B cell (primary cell): ENCODE results near the gene LARGE1. TPM values are rescaled to one million over a fixed set of nuclear protein-coding genes. Genes with fewer than 3 reads are reported as not detected.

ENCODE experiments used
- ATAC-seq: fragments of 200-7000 bp; cut with Tn5 transposase; one replicate; pipeline ENCODE4 v1.10.0; 2021; ENCODE audit warnings: low read depth, mild to moderate bottlenecking, moderate number of reproducible peaks, moderate library complexity
- CTCF ChIA-PET: fragments of 350-600 bp; sonication (Branson Sonifier 250); formaldehyde crosslinking; loops from one replicate; lab custom pipeline; 2021; ENCODE audit warnings: antibody characterized with exemption, inconsistent platforms; lab: Charles Lee
- POLR2A ChIA-PET: fragments of 350-600 bp; sonication (Branson Sonifier 250); formaldehyde crosslinking; loops from one replicate; lab custom pipeline; 2021; ENCODE audit warnings: antibody characterized with exemption; lab: Charles Lee
- DNase-seq: peaks from one replicate; pipeline ENCODE4 v3.0.0; 2013
- H2AFZ ChIP-seq: 2 replicates; pipeline ENCODE4 v1.6.1; 2012; ENCODE audit warnings: mild to moderate bottlenecking, low read depth, low read length; ENCODE audit not compliant: insufficient read depth, poor library complexity, severe bottlenecking
- H3K27ac ChIP-seq, 2 donors: 1 replicate in 1 of 2; 2 replicates in 1 of 2; pipeline ENCODE4 v1.5.1; 2012 to 2013; ENCODE audit warnings: low read length in 2 of 2, mild to moderate bottlenecking in 2 of 2, moderate library complexity in 1 of 2
- H3K27me3 ChIP-seq, 4 experiments: fragments of 200-600 bp in 1 of 4; sonication (generic) in 1 of 4; replicated peaks in 1 of 4; 1 replicate in 2 of 4; 2 replicates in 2 of 4; pipeline versions ENCODE4 v1.6.1 to v1.7.0; 2013 to 2016; ENCODE audit warnings: low read length in 3 of 4, mild to moderate bottlenecking in 2 of 4, mixed read lengths in 1 of 4, moderate library complexity in 1 of 4; ENCODE audit not compliant: insufficient read depth in 4 of 4, control insufficient read depth in 3 of 4; ENCODE audit errors: control extremely low read depth in 1 of 4
- H3K36me3 ChIP-seq, 2 experiments: replicated peaks in 1 of 2; 1 replicate in 1 of 2; 2 replicates in 1 of 2; pipeline versions ENCODE4 v1.6.1 to v1.7.1; 2013; ENCODE audit warnings: low read length in 1 of 2; ENCODE audit not compliant: insufficient read depth in 2 of 2, control insufficient read depth in 1 of 2; ENCODE audit errors: control extremely low read depth in 1 of 2, extremely low read depth in 1 of 2
- H3K4me1 ChIP-seq, 2 donors: fragments of 200-600 bp in 1 of 2; sonication (generic) in 1 of 2; 1 replicate in 1 of 2; 2 replicates in 1 of 2; pipeline versions ENCODE4 v1.5.1 to v1.6.1; 2013 to 2017; ENCODE audit warnings: low read length in 2 of 2; ENCODE audit not compliant: control insufficient read depth in 2 of 2, insufficient read depth in 2 of 2
- H3K4me2 ChIP-seq: replicated peaks from 2 replicates; pipeline ENCODE3; 2012; ENCODE audit warnings: mild to moderate bottlenecking, low read depth, low read length; ENCODE audit not compliant: poor library complexity, severe bottlenecking
- H3K4me3 ChIP-seq, 5 experiments: fragments of 200-600 bp in 1 of 5; sonication (generic) in 1 of 5; 1 replicate in 3 of 5; 2 replicates in 2 of 5; pipeline versions ENCODE4 v1.5.1 to v1.7.0; 2011 to 2016; ENCODE audit warnings: low read length in 4 of 5, mild to moderate bottlenecking in 4 of 5, low read depth in 2 of 5, control low read depth in 1 of 5, moderate library complexity in 1 of 5; ENCODE audit not compliant: insufficient read depth in 1 of 5; ENCODE audit errors: control extremely low read depth in 1 of 5, extremely low read depth in 1 of 5
- H3K79me2 ChIP-seq: fragments of 200-600 bp; sonication (generic); one replicate; pipeline ENCODE4 v1.6.0; 2016; ENCODE audit warnings: low read length; ENCODE audit not compliant: control insufficient read depth, insufficient read depth
- H3K9ac ChIP-seq: fragments of 200-600 bp; sonication (generic); 2 replicates; pipeline ENCODE4 v1.6.1; 2017; ENCODE audit warnings: mild to moderate bottlenecking, low read length, moderate library complexity
- H3K9me3 ChIP-seq, 3 donors: one replicate each; pipeline versions ENCODE4 v1.6.1 to v1.7.1; 2013; ENCODE audit warnings: low read length in 2 of 3; ENCODE audit not compliant: control insufficient read depth in 2 of 3, insufficient read depth in 1 of 3; ENCODE audit errors: control extremely low read depth in 1 of 3
- H4K20me1 ChIP-seq: 2 replicates; pipeline ENCODE4 v1.6.0; 2012; ENCODE audit warnings: mild to moderate bottlenecking, low read length; ENCODE audit not compliant: insufficient read depth, control insufficient read depth, poor library complexity, severe bottlenecking
- H3K27ac Mint-ChIP-seq: one replicate; pipeline ENCODE4 v1.8.0; 2021; ENCODE audit warnings: mixed read lengths
- H3K27me3 Mint-ChIP-seq: one replicate; pipeline ENCODE4 v1.8.0; 2021; ENCODE audit warnings: mixed read lengths
- H3K4me1 Mint-ChIP-seq: one replicate; pipeline ENCODE4 v1.8.0; 2021; ENCODE audit warnings: mixed read lengths
- H3K4me3 Mint-ChIP-seq: one replicate; pipeline ENCODE4 v1.8.0; 2021; ENCODE audit warnings: mixed read lengths
- H3K9me3 Mint-ChIP-seq: one replicate; pipeline ENCODE4 v1.8.0; 2022; ENCODE audit warnings: mixed read lengths; ENCODE audit not compliant: insufficient read depth
- CTCF ChIP-seq: fragments of 200-600 bp; IDR thresholded peaks from one replicate; pipeline ENCODE4 v1.8.0; 2022; ENCODE audit warnings: antibody characterized with exemption, mild to moderate bottlenecking
- EZH2 ChIP-seq: IDR thresholded peaks from 2 replicates; pipeline ENCODE4 v1.6.1; 2012; ENCODE audit warnings: borderline replicate concordance, low read depth, mild to moderate bottlenecking, moderate library complexity, low read length; ENCODE audit not compliant: insufficient read depth, poor library complexity, severe bottlenecking
- WGBS: methylation state at CpG from one replicate; pipeline ENCODE4 v1.1.5; 2013; ENCODE audit warnings: missing lambda C conversion rate; ENCODE audit not compliant: insufficient coverage; 5-methylcytosine and 5-hydroxymethylcytosine counted together
- intact Hi-C: fragments of 100-400 bp; cut with micrococcal nuclease; formaldehyde crosslinking; loops from one replicate; pipeline ENCODE4 v1.10.0; 2022
- polyA plus RNA-seq: library from polyadenylated mRNA; depleted of rRNA; stranded (reverse); fragments of >200 nt; gene quantifications from 2 replicates; pipeline ENCODE4 v1.2.3, GENCODE V29; 2012
- total RNA-seq, 2 donors: library from RNA; stranded (reverse); fragments of 120-200 nt in 1 of 2; gene quantifications; 1 replicate in 1 of 2; 2 replicates in 1 of 2; pipeline versions ENCODE4 v1.2.3 to v1.2.4, GENCODE V29; 2013 to 2022

Gene LARGE1
- total and polyA plus RNA-seq, 2 donors (not counting 1 experiment from before 2014, with no cell fraction given), result 20.7 to 82.0 TPM

DNA sequence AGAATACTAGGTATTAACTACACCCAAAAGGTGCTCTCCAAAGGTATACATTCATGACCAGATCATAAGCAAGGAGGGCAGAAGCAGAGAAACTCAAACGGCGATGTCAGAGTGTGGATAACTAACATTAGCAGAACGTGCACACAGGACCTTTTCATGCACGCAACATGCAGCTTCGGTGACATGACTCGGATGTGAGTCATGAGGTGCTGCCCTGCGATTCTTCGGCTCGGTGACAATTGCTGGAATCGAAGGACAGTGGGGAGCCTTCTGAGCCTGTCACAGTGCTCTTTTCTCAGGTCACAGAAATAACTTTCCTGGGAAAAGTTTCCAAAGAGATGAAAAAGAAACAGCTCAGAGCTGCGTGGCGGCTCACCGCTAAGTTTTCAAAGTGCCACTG, 443.6 kb downstream of the LARGE1 start:
- POLR2A ChIA-PET, result no interaction called here
- ATAC-seq, result no peak
- 93% methylated on average over 13 of the region's 13 CpGs for WGBS

DNA sequence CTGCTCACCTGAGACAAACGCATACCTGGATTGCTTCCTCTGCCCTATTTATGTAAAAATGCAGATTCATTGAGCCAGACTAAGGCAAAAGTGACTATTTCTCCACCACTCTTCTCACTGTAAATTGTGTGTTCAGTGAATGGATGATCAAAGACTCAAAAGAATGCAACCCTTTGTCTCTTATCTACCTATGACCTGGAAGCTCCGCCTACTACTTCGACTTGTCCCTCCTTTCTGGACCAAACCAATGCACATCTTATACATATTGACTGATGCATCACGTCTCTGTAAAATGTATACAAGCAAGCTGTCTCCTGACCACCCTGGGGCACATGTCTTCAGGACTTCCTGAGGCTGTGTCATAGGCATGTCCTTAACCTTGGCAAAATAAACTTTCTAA, 444.1 kb downstream of the LARGE1 start:
- Histone ChIP-seq H2AFZ (no peak overlapping the region), H3K27me3 (no peaks in the 10 kb centered on the region), H3K36me3 (peaks cover 0 to 2% of the 10 kb centered on the region in 2 experiments), H3K79me2 (no peaks in the 10 kb centered on the region), H3K4me2 (no peak overlapping the region), H3K27ac (no peak overlapping the region), H3K9ac (no peak overlapping the region), H3K4me1 (no peaks in the 10 kb centered on the region), H4K20me1 (no peaks in the 10 kb centered on the region), H3K9me3 (peaks cover 0 to 3% (median 0%) of the 10 kb centered on the region in 3 donors), H3K4me3 (no peak overlapping the region)
- ChIA-PET CTCF (interaction anchor here (1.2 kb wide), 1 partner anchor 174 kb away, joined by 3 read pairs; no protein-coding TSS in a partner anchor), POLR2A (no interaction called here)
- TF ChIP-seq CTCF (no peak), EZH2 (no peak)
- H3K4me3 Mint-ChIP-seq, result no peak overlapping the region
- DNase-seq, result no peak
- no peaks in the 10 kb centered on the region for H3K27me3 Mint-ChIP-seq
- no peak overlapping the region for H3K27ac Mint-ChIP-seq
- ATAC-seq, result no peak
- intact Hi-C loops, result no loop called here
- 86% methylated on average over 3 of the region's 4 CpGs for WGBS
- H3K9me3 Mint-ChIP-seq, result no peaks in the 10 kb centered on the region
- H3K4me1 Mint-ChIP-seq, result peaks cover 19% of the 10 kb centered on the region

More for the DNA sequence above, 443.6 kb downstream of the LARGE1 start:
- Histone ChIP-seq H3K36me3 (peaks cover 0 to 2% of the 10 kb centered on the region in 2 experiments), H3K9me3 (no peaks in the 10 kb centered on the region), H2AFZ (no peak overlapping the region), H3K27ac (no peak overlapping the region), H3K79me2 (no peaks in the 10 kb centered on the region), H3K4me2 (no peak overlapping the region), H3K4me3 (no peak overlapping the region), H4K20me1 (no peaks in the 10 kb centered on the region), H3K4me1 (no peaks in the 10 kb centered on the region), H3K27me3 (no peaks in the 10 kb centered on the region), H3K9ac (no peak overlapping the region)
- Mint-ChIP-seq H3K27ac (no peak overlapping the region), H3K9me3 (no peaks in the 10 kb centered on the region), H3K4me3 (no peak overlapping the region), H3K27me3 (no peaks in the 10 kb centered on the region), H3K4me1 (peaks cover 19% of the 10 kb centered on the region)
- CTCF ChIA-PET, result no interaction called here
- intact Hi-C loops, result no loop called here
- TF ChIP-seq EZH2 (no peak), CTCF (no peak)
- DNase-seq, result no peak
